Ovary (tissue), 3 donors: ENCODE data around the gene KRTAP5-6.

Experiments
- CTCF ChIP-seq, 3 donors: fragments of 450-650 bp in 2 of 3; fragments of 200-600 bp in 1 of 3; IDR thresholded peaks; one replicate each; pipeline versions ENCODE4 v1.5.1 to v1.8.0; 2016 to 2022; ENCODE audit warnings: antibody characterized with exemption in 3 of 3, mild to moderate bottlenecking in 1 of 3
- EP300 ChIP-seq: sonication (generic); formaldehyde crosslinking; IDR thresholded peaks from one replicate; pipeline ENCODE4 v1.6.1; 2017; ENCODE audit warnings: antibody characterized with exemption
- POLR2A ChIP-seq: fragments of 450-650 bp; IDR thresholded peaks from one replicate; pipeline ENCODE4 v1.6.1; 2017; ENCODE audit warnings: antibody characterized with exemption, mild to moderate bottlenecking, moderate library complexity
- donor health status: DM: no; HTN: no; CAD: no.

- TF ChIP-seq CTCF (IDR thresholded peaks at IDR 0.05), result no peak
- no peak for TF ChIP-seq POLR2A
- TF ChIP-seq EP300, result no peak
These were observed 35.5 kb downstream of the KRTAP5-6 start for GRCh38 chr11:1732418-1733008.
